Measurements from ENCODE around the gene GYS2.
A peak's percentile ranks its signal among the peaks of the same experiment; 100 is the strongest.

Gene GYS2

GRCh38 chr12:21505888-21506287 is 98.8 kb downstream of the GYS2 start:
- Histone ChIP-seq H3K27me3 (ENCODE audit: control insufficient read depth, insufficient read depth, low read length) (no peaks in the 10 kb centered on the region), H3K36me3 (ENCODE audit: control insufficient read depth, insufficient read depth, low read length) (peaks cover 17% of the 10 kb centered on the region), H3K4me1 (ENCODE audit: control insufficient read depth, insufficient read depth, low read length) (peaks cover 4% of the 10 kb centered on the region; the same call in 1 of the 2 replicates), H3K4me3 (ENCODE audit: low read depth, low read length) (no peak overlapping the region), H3K9ac (ENCODE audit: low read length) (no peak overlapping the region), H3K27ac (ENCODE audit: low read depth, low read length) (no peak overlapping the region), H3K9me3 (ENCODE audit: control insufficient read depth, insufficient read depth, low read depth, low read length) (no peaks in the 10 kb centered on the region)

- Histone ChIP-seq H3K4me1 (ENCODE audit: control insufficient read depth, insufficient read depth, low read length) (peaks cover 8% of the 10 kb centered on the region), H3K9ac (ENCODE audit: low read length) (no peak overlapping the region), H3K9me3 (ENCODE audit: control insufficient read depth, insufficient read depth, low read depth, low read length) (no peaks in the 10 kb centered on the region), H3K4me3 (ENCODE audit: low read depth, low read length) (peak overlapping the region; percentile 78), H3K36me3 (ENCODE audit: control insufficient read depth, insufficient read depth, low read length) (peaks cover 13% of the 10 kb centered on the region), H3K27me3 (ENCODE audit: control insufficient read depth, insufficient read depth, low read length) (no peaks in the 10 kb centered on the region), H3K27ac (ENCODE audit: low read depth, low read length) (no peak overlapping the region)
These were observed 101.8 kb downstream of the GYS2 start for GRCh38 chr12:21502872-21503271.

GRCh38 chr12:21502164-21502496 is 102.5 kb downstream of the GYS2 start:
- H3K9ac ChIP-seq (ENCODE audit: low read length): peak overlapping the region; percentile 95
- H3K27me3 ChIP-seq (ENCODE audit: control insufficient read depth, insufficient read depth, low read length): no peaks in the 10 kb centered on the region
- H3K27ac ChIP-seq (ENCODE audit: low read depth, low read length): peak overlapping the region; percentile 88
- H3K4me3 ChIP-seq (ENCODE audit: low read depth, low read length): peak overlapping the region; percentile 78
- no peaks in the 10 kb centered on the region for H3K9me3 ChIP-seq (ENCODE audit: control insufficient read depth, insufficient read depth, low read depth, low read length)
- H3K4me1 ChIP-seq (ENCODE audit: control insufficient read depth, insufficient read depth, low read length): peaks cover 8% of the 10 kb centered on the region
- H3K36me3 ChIP-seq (ENCODE audit: control insufficient read depth, insufficient read depth, low read length): peaks cover 15% of the 10 kb centered on the region

GRCh38 chr12:21501258-21502163 is 103.1 kb downstream of the GYS2 start, which contains the start of the genes GOLT1B and RECQL:
TSS of gene GOLT1B (plus strand) at chr12:21501789. CDS start at chr12:21501924, 135 bp downstream.
TSS of gene RECQL (minus strand) at chr12:21501635. CDS start at chr12:21499570, 2,065 bp downstream.
- no peaks in the 10 kb centered on the region for H3K27me3 ChIP-seq (ENCODE audit: control insufficient read depth, insufficient read depth, low read length)
- H3K4me1 ChIP-seq (ENCODE audit: control insufficient read depth, insufficient read depth, low read length): peaks cover 8% of the 10 kb centered on the region
- H3K4me3 ChIP-seq (ENCODE audit: low read depth, low read length): peak within 1 kb of the TSS; percentile 78
- no peaks in the 10 kb centered on the region for H3K9me3 ChIP-seq (ENCODE audit: control insufficient read depth, insufficient read depth, low read depth, low read length)
- peak within 1 kb of the TSS; percentile 95 for H3K9ac ChIP-seq (ENCODE audit: low read length)
- H3K36me3 ChIP-seq (ENCODE audit: control insufficient read depth, insufficient read depth, low read length): peaks cover 22% of the 10 kb centered on the region
- peak within 1 kb of the TSS; percentile 88 for H3K27ac ChIP-seq (ENCODE audit: low read depth, low read length)

- H3K4me1 ChIP-seq (ENCODE audit: control insufficient read depth, insufficient read depth, low read length): peaks cover 8% of the 10 kb centered on the region
- no peaks in the 10 kb centered on the region for H3K27me3 ChIP-seq (ENCODE audit: control insufficient read depth, insufficient read depth, low read length)
- H3K9ac ChIP-seq (ENCODE audit: low read length): peak overlapping the region; percentile 95
- H3K27ac ChIP-seq (ENCODE audit: low read depth, low read length): peak overlapping the region; percentile 10; the same call in 1 of the 2 replicates
- H3K9me3 ChIP-seq (ENCODE audit: control insufficient read depth, insufficient read depth, low read depth, low read length): no peaks in the 10 kb centered on the region
- H3K36me3 ChIP-seq (ENCODE audit: control insufficient read depth, insufficient read depth, low read length): peaks cover 28% of the 10 kb centered on the region
- H3K4me3 ChIP-seq (ENCODE audit: low read depth, low read length): peak overlapping the region; percentile 78
These were observed 103.8 kb downstream of the GYS2 start for GRCh38 chr12:21500786-21501257.

- no peaks in the 10 kb centered on the region for H3K9me3 ChIP-seq (ENCODE audit: control insufficient read depth, insufficient read depth, low read depth, low read length)
- H3K27me3 ChIP-seq (ENCODE audit: control insufficient read depth, insufficient read depth, low read length): no peaks in the 10 kb centered on the region
- peaks cover 35% of the 10 kb centered on the region for H3K36me3 ChIP-seq (ENCODE audit: control insufficient read depth, insufficient read depth, low read length)
- H3K4me3 ChIP-seq (ENCODE audit: low read depth, low read length): peak overlapping the region; percentile 78; the same call in 1 of the 2 replicates
- no peak overlapping the region for H3K9ac ChIP-seq (ENCODE audit: low read length)
- no peak overlapping the region for H3K27ac ChIP-seq (ENCODE audit: low read depth, low read length)
- H3K4me1 ChIP-seq (ENCODE audit: control insufficient read depth, insufficient read depth, low read length): peaks cover 8% of the 10 kb centered on the region
These were observed 104.9 kb downstream of the GYS2 start for GRCh38 chr12:21499765-21500164.

All from HUES6 (cell line).